Stomach (tissue), 9 donors: Measurements from ENCODE around the gene SERPIND1. TPM values are rescaled to one million over a fixed set of nuclear protein-coding genes. Genes with fewer than 3 reads are reported as not detected.

Source experiments
- DNase-seq, 2 donors: peaks; one replicate each; pipeline versions ENCODE4 v3.0.0 to v3.0.0-alpha.2; 2013 to 2019
- H3K27ac ChIP-seq, 5 donors: fragments of 200-600 bp in 4 of 5; sonication (generic) in 4 of 5; one replicate each; pipeline ENCODE4 v1.5.1; 2013 to 2019; ENCODE audit warnings: mild to moderate bottlenecking in 1 of 5, moderate library complexity in 1 of 5
- H3K27me3 ChIP-seq, 3 donors: fragments of 200-600 bp; sonication (generic); one replicate each; pipeline ENCODE4 v1.5.1; 2017 to 2019; ENCODE audit warnings: mixed run types in 1 of 3
- H3K36me3 ChIP-seq, 4 donors: fragments of 200-600 bp; sonication (generic); 1 replicate in 3 of 4; 2 replicates in 1 of 4; pipeline ENCODE4 v1.5.1; 2016 to 2019
- H3K4me1 ChIP-seq, 4 donors: fragments of 200-600 bp; sonication (generic); one replicate each; pipeline ENCODE4 v1.5.1; 2016 to 2019
- H3K4me3 ChIP-seq, 4 donors: fragments of 200-600 bp; sonication (generic) in 3 of 4; one replicate each; pipeline ENCODE4 v1.5.1; 2016 to 2019; ENCODE audit warnings: mild to moderate bottlenecking in 1 of 4
- H3K9me3 ChIP-seq, 4 donors: fragments of 200-600 bp; sonication (generic); one replicate each; pipeline ENCODE4 v1.5.1; 2016 to 2019
- CTCF ChIP-seq, 7 experiments: fragments of 450-650 bp in 4 of 7; fragments of 200-600 bp in 3 of 7; sonication (generic) in 3 of 7; IDR thresholded peaks; one replicate each; pipeline ENCODE4 v1.5.1; 2016 to 2019; ENCODE audit warnings: antibody characterized with exemption in 7 of 7, control low read depth in 2 of 7, mild to moderate bottlenecking in 1 of 7
- EP300 ChIP-seq: sonication (generic); formaldehyde crosslinking; IDR thresholded peaks from one replicate; pipeline ENCODE4 v1.6.1; 2017; ENCODE audit warnings: antibody characterized with exemption
- POLR2A ChIP-seq, 4 donors: fragments of 450-650 bp; IDR thresholded peaks; one replicate each; pipeline ENCODE4 v1.6.1; 2016; ENCODE audit warnings: antibody characterized with exemption in 4 of 4, control low read depth in 2 of 4, mild to moderate bottlenecking in 1 of 4, moderate library complexity in 1 of 4
- POLR2AphosphoS5 ChIP-seq, 3 donors: sonication (generic); formaldehyde crosslinking; IDR thresholded peaks; one replicate each; pipeline ENCODE4 v1.6.1; 2016; ENCODE audit warnings: antibody characterized with exemption in 3 of 3
- WGBS, 5 donors: extraction: QIAGEN DNeasy Blood & Tissue Kit in 3 of 5; methylation state at CpG; one replicate each; pipeline versions ENCODE4 v1.1.5 to v1.1.7; 2013 to 2018; 5-methylcytosine and 5-hydroxymethylcytosine counted together
- intact Hi-C: fragments of 100-400 bp; cut with DNase I; formaldehyde crosslinking; loops from one replicate; pipeline ENCODE4 v1.15.1; 2023; ENCODE audit warnings: low total_unique reads
- polyA plus RNA-seq, 3 donors: library from polyadenylated mRNA; stranded (reverse); fragments of 200-250 nt; gene quantifications; one replicate each; pipeline ENCODE4 v1.2.3, GENCODE V29; 2013
- total RNA-seq, 5 donors: library from RNA; depleted of rRNA; stranded (reverse); fragments of >200 nt; gene quantifications; one replicate each; pipeline versions ENCODE4 v1.1.0 to v1.2.3, GENCODE V29; 2014 to 2016
- donor health status: healthy with polysubstance abuse.
- donor health status: Bipolar disorder and iron deficiency.
- donor health status: healthy.

SERPIND1 gene
- total and polyA plus RNA-seq, 8 donors, result 0.10 to 0.55 (median 0.46) TPM; not detected in 5

GRCh38 chr22:20811971-20812660 lies 38.2 kb downstream of the SERPIND1 start:
- no peak for TF ChIP-seq CTCF (IDR thresholded peaks at IDR 0.05)
- no peak for TF ChIP-seq EP300
- no peak for TF ChIP-seq POLR2AphosphoS5 (IDR thresholded peaks at IDR 0.05)
- no peak for TF ChIP-seq POLR2A (IDR thresholded peaks at IDR 0.05)
- Histone ChIP-seq H3K4me1 (no peaks in the 10 kb centered on the region), H3K9me3 (no peaks in the 10 kb centered on the region), H3K27me3 (no peaks in the 10 kb centered on the region), H3K27ac (no peak overlapping the region), H3K4me3 (no peak overlapping the region), H3K36me3 (peaks cover 43 to 100% (median 99%) of the 10 kb centered on the region in 4 donors)
- WGBS, 5 donors, result 94 to 100% (median 99%) methylated on average over 3 to 5 of the region's 5 CpGs
- intact Hi-C loops, result no loop called here
- DNase-seq, result no peak

GRCh38 chr22:20813056-20813455 lies 39.1 kb downstream of the SERPIND1 start:
- DNase-seq, result no peak
- Histone ChIP-seq H3K36me3 (peaks cover 45 to 100% (median 99%) of the 10 kb centered on the region in 4 donors), H3K27me3 (no peaks in the 10 kb centered on the region), H3K27ac (no peak overlapping the region), H3K4me1 (no peaks in the 10 kb centered on the region), H3K9me3 (no peaks in the 10 kb centered on the region), H3K4me3 (no peak overlapping the region)
- intact Hi-C loops, result no loop called here
- no peak for TF ChIP-seq POLR2AphosphoS5 (IDR thresholded peaks at IDR 0.05)
- TF ChIP-seq EP300, result no peak
- TF ChIP-seq CTCF (IDR thresholded peaks at IDR 0.05), result no peak
- 93 to 97% (median 96%) methylated on average over 4 of the region's 4 CpGs for whole genome bisulfite sequencing, 5 donors

- intact Hi-C loops, result no loop called here
- WGBS, 5 donors, result 87 to 93% (median 92%) methylated on average over 5 of the region's 5 CpGs
These were observed 40.4 kb downstream of the SERPIND1 start for GRCh38 chr22:20814221-20814808.

More at GRCh38 chr22:20814221-20814808, 40.4 kb downstream of the SERPIND1 start:
- no peaks in the 10 kb centered on the region for H3K27me3 ChIP-seq
- peaks cover 42 to 100% (median 99%) of the 10 kb centered on the region in 4 donors for H3K36me3 ChIP-seq
- no peak for DNase-seq
- H3K9me3 ChIP-seq, result no peaks in the 10 kb centered on the region
- H3K27ac ChIP-seq, result no peak overlapping the region
- TF ChIP-seq CTCF (IDR thresholded peaks at IDR 0.05) (no peak), POLR2AphosphoS5 (IDR thresholded peaks at IDR 0.05) (no peak), EP300 (no peak), POLR2A (IDR thresholded peaks at IDR 0.05) (no peak)
- H3K4me3 ChIP-seq, result no peak overlapping the region
- no peaks in the 10 kb centered on the region for H3K4me1 ChIP-seq
